NCI-H460 (cell line): ENCODE results near the gene MRPS27. TPM values are rescaled to one million over a fixed set of nuclear protein-coding genes. Genes with fewer than 3 reads are reported as not detected.

Source experiments
- DNase-seq: peaks from one replicate; pipeline ENCODE4 v3.0.0-alpha.2; 2016; ENCODE audit warnings: low read depth; ENCODE audit errors: extremely low read depth
- total RNA-seq: library from RNA; depleted of rRNA; stranded (reverse); fragments of >200 nt; shearing (Covaris generic); gene quantifications from 2 replicates; pipeline ENCODE4 v1.2.3, GENCODE V29; 2014

MRPS27 gene
- total RNA-seq, 1 experiment from 2014 or later: 139 TPM

GRCh38 chr5:72235725-72236124 lies 84.3 kb downstream of the MRPS27 start:
- no peak for DNase-seq

GRCh38 chr5:72234868-72235267 lies 85.2 kb downstream of the MRPS27 start:
- DNase-seq: no peak

DNA sequence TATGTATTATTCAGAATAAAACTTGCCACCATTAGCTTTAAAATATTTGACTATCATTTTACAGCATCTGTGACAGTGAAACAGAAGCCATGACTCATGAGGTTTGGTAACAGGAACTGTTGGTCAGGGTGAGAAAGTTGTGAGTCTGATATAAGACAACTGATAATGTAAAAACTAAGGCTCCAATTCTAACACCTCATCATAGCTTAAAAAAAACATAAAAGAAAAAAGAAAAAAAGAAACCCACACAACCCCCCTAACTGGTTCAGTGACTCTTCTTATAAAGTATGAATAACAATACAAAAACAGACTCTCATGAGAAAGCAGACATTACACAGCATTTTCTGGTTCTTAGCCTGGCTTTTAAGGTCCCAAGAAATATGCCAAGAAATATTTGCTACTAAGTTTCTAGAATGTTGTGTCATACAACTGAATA lies 85.8 kb downstream of the MRPS27 start:
- peak; percentile 54 for DNase-seq

DNA sequence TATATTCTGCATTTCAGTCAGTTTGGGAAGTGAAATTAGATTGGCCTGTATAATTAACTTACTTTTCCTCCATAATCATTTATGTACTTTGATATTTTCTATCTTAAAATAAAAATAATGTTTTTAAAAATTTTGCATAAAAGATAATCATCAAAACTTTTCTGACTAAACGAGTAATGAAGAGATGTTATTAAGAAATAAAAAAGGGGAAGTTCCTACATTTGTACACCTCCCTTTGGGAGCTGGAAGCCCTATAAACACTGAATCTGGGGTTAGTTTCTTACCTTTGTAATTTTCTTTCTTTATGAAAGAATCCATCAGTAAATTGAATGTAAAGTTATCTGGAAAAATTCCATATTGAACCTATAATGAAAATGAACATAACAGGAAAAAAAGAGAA lies 86.2 kb downstream of the MRPS27 start:
- DNase-seq: no peak

GRCh38 chr5:72232838-72233237 lies 87.2 kb downstream of the MRPS27 start:
- DNase-seq: no peak

DNA sequence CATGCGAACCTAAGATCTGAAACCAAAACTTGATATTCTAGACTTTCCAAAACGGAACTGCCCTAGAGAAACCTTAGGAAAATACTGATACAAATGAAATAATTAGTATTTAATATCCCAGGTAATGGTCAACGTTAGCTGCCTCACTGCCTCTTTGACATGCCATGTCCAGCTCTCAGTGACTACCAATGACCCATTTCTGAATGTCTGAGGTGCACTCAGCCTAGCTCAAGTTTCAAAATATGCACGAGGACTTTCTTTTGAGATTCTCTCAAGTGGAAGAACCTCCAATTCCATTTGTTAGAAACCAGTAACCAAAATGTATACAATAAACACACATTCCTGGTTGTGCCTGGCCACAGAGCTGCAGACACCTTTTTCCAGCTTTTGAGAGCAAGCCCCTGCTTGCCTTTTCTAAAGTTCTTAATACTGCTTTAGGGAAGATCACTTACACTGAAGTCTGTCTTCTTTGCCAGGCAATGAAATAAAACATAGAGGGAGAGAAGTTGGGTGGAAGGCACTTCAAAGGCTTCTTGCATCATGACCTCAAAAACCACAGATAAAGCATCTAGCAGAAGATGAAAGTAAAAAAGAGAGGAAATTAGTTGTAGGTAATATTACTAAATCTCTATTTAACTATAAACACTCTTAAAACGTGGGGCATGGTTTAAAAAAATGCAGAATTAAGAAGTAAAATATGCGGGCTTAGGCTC lies 87.9 kb downstream of the MRPS27 start:
- DNase-seq: no peak

- no peak for DNase-seq
Observed at GRCh38 chr5:72228960-72229359, 91.1 kb downstream of the MRPS27 start.

GRCh38 chr5:72226950-72227349 lies 93.1 kb downstream of the MRPS27 start:
- DNase-seq: no peak

DNA sequence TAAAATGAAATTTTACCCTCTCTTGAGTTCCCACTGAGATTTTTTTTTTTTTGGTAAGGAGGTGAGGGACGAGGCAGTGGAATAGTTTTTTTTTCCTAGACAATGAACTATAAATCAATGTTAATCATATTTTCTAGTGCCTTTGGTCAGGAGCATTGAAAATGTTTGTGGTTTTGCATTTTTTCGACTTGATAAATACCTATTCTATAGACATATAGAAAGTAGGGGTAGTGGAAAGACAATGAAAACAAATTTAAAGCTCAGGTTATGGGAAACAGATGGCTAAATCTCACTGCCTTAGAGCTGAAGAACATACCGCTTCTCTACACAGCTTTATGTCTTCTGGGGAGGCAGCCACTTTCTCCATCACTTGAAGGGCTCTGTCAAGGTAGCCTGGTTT lies 94.3 kb downstream of the MRPS27 start:
- no peak for DNase-seq

GRCh38 chr5:72224946-72225463 lies 95.0 kb downstream of the MRPS27 start:
- no peak for DNase-seq

DNA sequence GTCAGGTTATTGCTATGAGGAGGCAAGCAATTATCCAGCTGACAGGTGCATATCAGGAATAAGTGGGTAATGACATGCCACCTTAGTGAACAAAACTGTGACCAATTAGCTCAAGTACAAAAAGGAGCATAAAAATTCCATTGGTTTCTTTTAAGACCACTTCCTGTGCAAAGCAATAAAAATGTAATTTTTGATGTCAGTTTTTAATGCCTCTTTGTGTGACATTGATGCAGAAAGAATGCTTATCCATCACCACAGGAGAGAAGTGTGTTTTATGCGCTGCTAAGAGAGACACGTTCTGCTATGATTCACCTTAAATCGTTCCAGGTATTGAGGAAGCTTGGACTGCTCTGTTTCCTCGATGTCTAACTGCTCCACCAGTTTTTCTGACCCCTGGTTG lies 96.7 kb downstream of the MRPS27 start:
- DNase-seq: no peak

- no peak for DNase-seq
Observed at GRCh38 chr5:72222521-72222920, 97.5 kb downstream of the MRPS27 start.

DNA sequence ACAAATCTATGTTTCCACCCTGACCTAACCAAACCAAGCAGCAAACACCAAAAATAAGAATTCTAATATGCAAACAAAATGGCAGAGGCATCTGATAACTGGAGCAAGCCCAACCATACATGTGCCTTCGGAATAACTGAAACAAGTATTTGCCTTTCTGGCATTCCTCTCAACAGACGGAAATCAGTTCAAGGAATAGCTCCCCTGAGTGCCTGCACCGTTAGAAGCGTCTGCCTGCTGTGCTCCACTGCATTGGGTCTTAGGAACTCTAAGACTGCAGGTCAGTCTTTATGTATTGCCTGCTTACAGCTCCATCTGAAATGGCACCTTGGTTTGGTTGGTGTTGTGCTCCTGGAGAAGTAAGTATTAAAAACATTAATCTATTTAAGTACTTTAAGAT lies 98.5 kb downstream of the MRPS27 start:
- DNase-seq: no peak

- no peak for DNase-seq
Observed at GRCh38 chr5:72221099-72221498, 98.9 kb downstream of the MRPS27 start.

- DNase-seq: no peak
Observed at GRCh38 chr5:72216756-72217155, 103.3 kb downstream of the MRPS27 start.

DNA sequence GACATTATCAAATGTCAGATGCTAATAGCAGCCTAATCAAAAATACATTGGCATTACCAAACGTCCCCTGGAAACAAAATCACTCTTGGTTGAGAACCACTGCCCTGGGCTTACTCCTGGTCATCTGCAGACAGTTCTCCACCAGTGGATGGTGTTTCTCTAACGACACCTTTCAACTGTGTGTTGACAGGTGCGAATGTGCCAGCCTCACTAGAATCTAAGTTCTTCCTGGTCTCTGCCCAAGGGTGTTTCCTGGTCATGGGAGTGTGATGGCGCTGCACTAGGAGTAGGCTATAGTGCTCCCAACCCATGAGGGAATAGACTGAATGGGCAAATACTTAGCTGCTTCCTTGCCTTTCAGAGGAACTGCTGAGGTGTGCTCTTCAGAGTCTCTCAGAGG lies 105.9 kb downstream of the MRPS27 start:
- no peak for DNase-seq

- no peak for DNase-seq
Observed at GRCh38 chr5:72213482-72213881, 106.6 kb downstream of the MRPS27 start.

GRCh38 chr5:72212171-72212570 lies 107.9 kb downstream of the MRPS27 start:
- DNase-seq: no peak

DNA sequence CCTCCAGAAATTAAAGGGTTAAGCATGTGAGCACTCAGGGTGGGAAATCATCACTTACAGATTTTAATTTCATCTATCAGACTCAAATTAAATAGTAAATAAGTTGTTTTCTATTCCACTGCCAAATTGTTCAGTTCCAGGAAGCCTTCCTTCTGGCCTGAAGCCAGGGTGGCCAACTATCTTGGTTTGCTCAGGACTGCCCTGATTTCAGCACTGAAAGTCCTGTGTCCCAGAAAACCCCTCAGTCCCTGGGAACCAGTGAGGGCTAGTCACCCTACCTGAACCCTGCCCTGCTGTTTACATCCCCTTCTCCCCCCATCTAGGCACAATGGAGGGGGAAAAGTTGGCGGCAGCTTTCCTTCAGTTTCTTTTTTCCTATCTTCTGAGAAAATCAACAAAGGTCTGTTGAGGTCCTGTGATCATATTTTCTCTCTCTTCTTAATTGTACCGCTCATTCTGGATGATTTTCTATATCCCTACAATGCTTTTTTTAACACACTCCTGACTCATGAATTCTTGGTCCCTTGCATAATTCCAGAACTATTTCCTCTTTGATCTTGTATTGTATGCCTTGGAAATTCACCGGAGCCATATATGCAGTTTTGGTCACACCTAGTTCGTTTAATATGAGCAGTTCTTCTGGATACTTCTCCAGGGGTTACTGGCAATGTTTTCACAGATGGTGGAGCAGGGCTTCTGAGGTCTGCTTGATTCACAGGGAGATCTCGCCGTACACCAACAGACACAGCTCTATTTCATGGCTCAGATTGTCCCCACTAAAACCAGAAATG lies 109.0 kb downstream of the MRPS27 start:
- DNase-seq: no peak

DNA sequence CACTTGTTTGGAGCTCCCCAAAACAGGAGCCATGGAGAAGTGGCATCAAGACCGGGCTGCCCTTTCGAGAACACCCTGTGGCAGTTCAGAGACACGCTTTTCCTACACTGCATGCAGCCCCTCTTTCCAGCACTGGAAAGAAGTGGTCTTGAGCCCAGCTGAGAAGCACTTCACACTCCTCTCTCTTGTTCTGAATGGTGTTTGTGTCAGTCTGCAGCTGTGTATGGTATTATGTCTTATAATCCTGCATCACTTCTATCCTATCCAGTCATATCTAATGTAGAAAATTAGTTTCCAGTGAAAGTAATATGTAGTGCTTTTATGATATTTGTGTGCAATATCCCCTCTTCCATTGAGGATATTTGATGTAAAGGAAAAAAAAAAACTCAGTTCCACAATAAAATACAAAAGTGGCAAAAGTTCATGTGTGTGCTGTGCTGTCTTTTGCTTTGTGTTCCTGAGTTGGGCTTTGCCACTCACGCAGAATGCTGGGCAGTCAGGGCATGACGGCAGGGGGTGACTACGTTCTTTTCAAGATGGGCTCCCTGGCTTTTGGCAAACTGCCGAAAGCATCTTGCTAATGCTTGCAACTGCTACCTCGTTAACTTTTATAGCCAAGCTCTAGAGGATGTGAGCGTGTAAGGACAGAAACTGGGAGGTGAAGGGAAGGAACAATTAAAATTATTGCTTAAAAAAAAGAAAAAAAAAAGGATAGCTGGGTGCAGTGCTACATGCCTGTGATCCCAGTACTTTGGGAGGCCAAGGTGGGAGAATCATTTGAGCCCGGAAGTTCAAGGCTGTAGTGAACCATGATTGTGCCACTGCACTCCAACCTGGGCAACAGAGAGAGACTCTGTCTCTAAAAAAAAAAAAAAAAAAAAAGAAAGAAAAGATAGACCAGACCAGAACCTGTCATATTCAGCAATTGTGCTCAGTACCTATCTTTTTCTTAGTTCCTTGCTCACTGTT lies 110.6 kb downstream of the MRPS27 start:
- no peak for DNase-seq
